ENCODE results near the gene ITPKA.

DNA sequence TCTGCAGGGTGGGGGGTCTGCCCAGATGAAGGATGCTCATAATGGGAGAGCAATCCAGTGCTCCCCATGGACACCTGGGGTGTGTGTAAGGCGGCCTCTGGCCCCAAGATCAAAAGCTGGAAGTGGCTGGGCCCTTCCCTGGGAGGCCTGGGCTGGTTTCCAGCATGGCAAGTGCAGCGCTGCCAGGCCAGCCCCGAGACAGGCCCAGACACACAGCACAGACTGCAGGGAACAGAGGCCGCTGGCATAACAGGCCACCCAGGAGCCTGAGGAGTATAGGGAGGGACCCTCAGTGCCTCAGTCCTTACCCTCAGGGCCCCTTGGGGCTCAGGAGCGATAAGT lies 10.0 kb downstream of the ITPKA start:
- TF ChIP-seq, protein P1, sequence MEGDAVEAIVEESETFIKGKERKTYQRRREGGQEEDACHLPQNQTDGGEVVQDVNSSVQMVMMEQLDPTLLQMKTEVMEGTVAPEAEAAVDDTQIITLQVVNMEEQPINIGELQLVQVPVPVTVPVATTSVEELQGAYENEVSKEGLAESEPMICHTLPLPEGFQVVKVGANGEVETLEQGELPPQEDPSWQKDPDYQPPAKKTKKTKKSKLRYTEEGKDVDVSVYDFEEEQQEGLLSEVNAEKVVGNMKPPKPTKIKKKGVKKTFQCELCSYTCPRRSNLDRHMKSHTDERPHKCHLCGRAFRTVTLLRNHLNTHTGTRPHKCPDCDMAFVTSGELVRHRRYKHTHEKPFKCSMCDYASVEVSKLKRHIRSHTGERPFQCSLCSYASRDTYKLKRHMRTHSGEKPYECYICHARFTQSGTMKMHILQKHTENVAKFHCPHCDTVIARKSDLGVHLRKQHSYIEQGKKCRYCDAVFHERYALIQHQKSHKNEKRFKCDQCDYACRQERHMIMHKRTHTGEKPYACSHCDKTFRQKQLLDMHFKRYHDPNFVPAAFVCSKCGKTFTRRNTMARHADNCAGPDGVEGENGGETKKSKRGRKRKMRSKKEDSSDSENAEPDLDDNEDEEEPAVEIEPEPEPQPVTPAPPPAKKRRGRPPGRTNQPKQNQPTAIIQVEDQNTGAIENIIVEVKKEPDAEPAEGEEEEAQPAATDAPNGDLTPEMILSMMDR (IDR thresholded peaks at IDR 0.05) = no peak
- TF ChIP-seq POLR2A (IDR thresholded peaks at IDR 0.05) = no peak
